ENCODE results near the gene MACROD2.

The MACROD2 gene

GRCh38 chr20:14956538-14956937, 961.2 kb downstream of the MACROD2 start:
- TF ChIP-seq CTCF (IDR thresholded peaks at IDR 0.05; ENCODE audit: insufficient read depth, low read depth, low read length, missing control alignments), result no peak
- H3K4me3 ChIP-seq (ENCODE audit: low read depth, low read length), result no peak overlapping the region
- DNase-seq (ENCODE audit: low read depth), result no peak

GRCh38 chr20:14957402-14957801, 962.1 kb downstream of the MACROD2 start:
- no peak for TF ChIP-seq CTCF (IDR thresholded peaks at IDR 0.05; ENCODE audit: insufficient read depth, low read depth, low read length, missing control alignments)
- no peak for DNase-seq (ENCODE audit: low read depth)
- H3K4me3 ChIP-seq (ENCODE audit: low read depth, low read length), result no peak overlapping the region

- TF ChIP-seq CTCF (IDR thresholded peaks at IDR 0.05; ENCODE audit: insufficient read depth, low read depth, low read length, missing control alignments), result no peak
- DNase-seq (ENCODE audit: low read depth), result no peak
- no peak overlapping the region for H3K4me3 ChIP-seq (ENCODE audit: low read depth, low read length)
Measured at GRCh38 chr20:14958626-14959025, 963.3 kb downstream of the MACROD2 start.

GRCh38 chr20:14959506-14960475, 964.5 kb downstream of the MACROD2 start:
- H3K4me3 ChIP-seq (ENCODE audit: low read depth, low read length), result no peak overlapping the region
- no peak for DNase-seq (ENCODE audit: low read depth)
- no peak for TF ChIP-seq CTCF (IDR thresholded peaks at IDR 0.05; ENCODE audit: insufficient read depth, low read depth, low read length, missing control alignments)

- H3K4me3 ChIP-seq (ENCODE audit: low read depth, low read length), result no peak overlapping the region
- no peak for TF ChIP-seq CTCF (IDR thresholded peaks at IDR 0.05; ENCODE audit: insufficient read depth, low read depth, low read length, missing control alignments)
Measured at GRCh38 chr20:14960831-14961230, 965.5 kb downstream of the MACROD2 start.

GRCh38 chr20:14963262-14963663, 967.9 kb downstream of the MACROD2 start:
- H3K4me3 ChIP-seq (ENCODE audit: low read depth, low read length), result no peak overlapping the region
- DNase-seq (ENCODE audit: low read depth), result no peak
- TF ChIP-seq CTCF (IDR thresholded peaks at IDR 0.05; ENCODE audit: insufficient read depth, low read depth, low read length, missing control alignments), result no peak

More at GRCh38 chr20:14960831-14961230, 965.5 kb downstream of the MACROD2 start:
- DNase-seq (ENCODE audit: low read depth), result no peak
